ENCODE measurements around the gene MRTFA.

- TF ChIP-seq POLR2A (IDR thresholded peaks at IDR 0.05; ENCODE audit: low read depth, low read length) = no peak
- no peak for TF ChIP-seq POLR2AphosphoS5 (IDR thresholded peaks at IDR 0.05; ENCODE audit: low read depth, low read length)
Observed at GRCh38 chr22:40626851-40627250, 9.7 kb downstream of the MRTFA start.
